OCI-LY1 (cell line): ENCODE results near the gene PRRG1.

ENCODE experiments used
- CTCF ChIP-seq: fragments of 200-600 bp; sonication (generic), shearing (Covaris generic); IDR thresholded peaks from 2 replicates; pipeline ENCODE4 v1.5.1; 2017; ENCODE audit warnings: mild to moderate bottlenecking, antibody characterized with exemption, low read length, moderate library complexity, mixed read lengths
- EZH2 ChIP-seq: fragments of 200-600 bp; sonication (generic), shearing (Covaris generic); IDR thresholded peaks from 2 replicates; pipeline ENCODE4 v1.8.0; 2017; ENCODE audit warnings: borderline replicate concordance, mixed run types, mild to moderate bottlenecking, antibody characterized with exemption, low read length, moderate library complexity, mixed read lengths

DNA sequence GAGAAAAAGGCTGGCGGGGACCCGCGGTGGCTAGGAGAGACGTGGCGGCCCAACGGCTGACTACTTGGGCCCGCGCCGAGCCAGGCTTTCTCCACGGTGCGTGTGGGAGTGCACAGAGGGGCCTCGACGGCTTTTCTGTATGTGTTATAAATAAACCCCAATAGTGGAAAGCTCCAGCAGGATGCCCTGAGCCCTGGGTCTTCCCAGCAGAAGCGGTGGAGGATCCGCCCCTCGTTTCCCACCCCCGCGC, 268 bp upstream of the PRRG1 start:
- TF ChIP-seq CTCF (no peak), EZH2 (no peak)
